ENCODE data around the gene ATP1A2. TPM values are rescaled to one million over a fixed set of nuclear protein-coding genes. Genes with fewer than 3 reads are reported as not detected.

The ATP1A2 gene
- total and polyA plus RNA-seq, 10 of the 15 experiments (the other 5 are each of a cell fraction or from before 2014, with no cell fraction given): 0.15 TPM; not detected in 9

GRCh38 chr1:160127865-160128523, 12.4 kb downstream of the ATP1A2 start (continued):
- TF ChIP-seq NFXL1 (IDR thresholded peaks at IDR 0.05; ENCODE audit: borderline replicate concordance) (no peak), ZSCAN29 (IDR thresholded peaks at IDR 0.05) (no peak), BRCA1 (IDR thresholded peaks at IDR 0.05; ENCODE audit: low read depth, low read length) (no peak), RELA (IDR thresholded peaks at IDR 0.05; ENCODE audit: borderline replicate concordance, partially characterized antibody) (no peak), BHLHE40 (IDR thresholded peaks at IDR 0.05; ENCODE audit: borderline replicate concordance in 1 of 2, low read depth in 2 of 2, low read length in 1 of 2) (no peak), NFYA (IDR thresholded peaks at IDR 0.05; ENCODE audit: borderline replicate concordance, low read depth, low read length) (no peak), CBX5 (IDR thresholded peaks at IDR 0.05; ENCODE audit: low read depth) (no peak), ZBTB40 (IDR thresholded peaks at IDR 0.05; ENCODE audit: borderline replicate concordance) (no peak)

GRCh38 chr1:160128636-160129035, 13.1 kb downstream of the ATP1A2 start:
- ATAC-seq: no peak
- no peak for DNase-seq (ENCODE audit: low read depth, low spot score)
- in situ Hi-C loops (cut with MboI) (no loop called here), intact Hi-C loops (cut with micrococcal nuclease; ENCODE audit: unreplicated experiment) (no loop called here)
- H3K9me3 ChIP-seq (replicated peaks; ENCODE audit: control insufficient read depth, insufficient read depth, low read length): no peaks in the 10 kb centered on the region
- CTCF ChIA-PET: interaction anchor here (1.4 kb wide), 1 partner anchor 163 kb away, joined by 4 read pairs; no protein-coding TSS in a partner anchor
- no peaks in the 10 kb centered on the region for H4K20me1 ChIP-seq (ENCODE audit: control insufficient read depth, insufficient read depth)
- FAIRE-seq: no peak
- no TSS peak for BruUV-seq (replicated peaks)
- no peaks in the 10 kb centered on the region for H3K79me2 ChIP-seq (ENCODE audit: control insufficient read depth, insufficient read depth, low read length)
- POLR2A ChIA-PET: no interaction called here
- H3K36me3 ChIP-seq (ENCODE audit: control insufficient read depth in 2 of 2, insufficient read depth in 2 of 2, low read length in 1 of 2): no peaks in the 10 kb centered on the region
- no peak for TF ChIP-seq SIN3A (IDR thresholded peaks at IDR 0.05; ENCODE audit: low read depth, low read length)
- no peak for TF ChIP-seq CHD1 (IDR thresholded peaks at IDR 0.05; ENCODE audit: low read depth, low read length)
- no peak for TF ChIP-seq ZNF384 (IDR thresholded peaks at IDR 0.05; ENCODE audit: borderline replicate concordance, low read depth, low read length)
- no peak for TF ChIP-seq TCF7 (IDR thresholded peaks at IDR 0.05; ENCODE audit: borderline replicate concordance)
- TF ChIP-seq HDAC2 (IDR thresholded peaks at IDR 0.05): no peak
- no peak for TF ChIP-seq RUNX3 (IDR thresholded peaks at IDR 0.05; ENCODE audit: low read length)
- WGBS (ENCODE audit: insufficient coverage, insufficient replicate concordance, low lambda C conversion rate, missing lambda C conversion rate): 58% methylated on average over 18 of the region's 18 CpGs
- H3K4me1 ChIP-seq (ENCODE audit: control insufficient read depth, insufficient read depth, low read length): no peaks in the 10 kb centered on the region
- H3K27me3 ChIP-seq (replicated peaks in 1 of 2; ENCODE audit: control insufficient read depth in 2 of 2, insufficient read depth in 2 of 2, low read length in 1 of 2): 0 out of 4 replicates have a peak, but pooled peaks cover 1 to 2% of the 10 kb centered on the region in 2 experiments
- no peak overlapping the region for H3K27ac ChIP-seq (ENCODE audit: control insufficient read depth, insufficient read depth)
- no peak overlapping the region for H3K4me2 ChIP-seq (ENCODE audit: control insufficient read depth, insufficient read depth)
- H3K9ac ChIP-seq (ENCODE audit: control insufficient read depth, insufficient read depth, low read length): no peak overlapping the region
- SMC1A ChIA-PET (ENCODE audit: uncharacterized antibody, unreplicated experiment): interaction anchor here (0.7 kb wide), 1 partner anchor 33 kb away, joined by 3 read pairs; no protein-coding TSS in a partner anchor
- H3K4me3 ChIP-seq: no peak overlapping the region
- no peak overlapping the region for H2AFZ ChIP-seq (ENCODE audit: control insufficient read depth, low read depth, low read length)
- RAD21 ChIA-PET (ENCODE audit: unreplicated experiment): no interaction called here
